Measurements from ENCODE around the gene PTK6.

The PTK6 gene

DNA sequence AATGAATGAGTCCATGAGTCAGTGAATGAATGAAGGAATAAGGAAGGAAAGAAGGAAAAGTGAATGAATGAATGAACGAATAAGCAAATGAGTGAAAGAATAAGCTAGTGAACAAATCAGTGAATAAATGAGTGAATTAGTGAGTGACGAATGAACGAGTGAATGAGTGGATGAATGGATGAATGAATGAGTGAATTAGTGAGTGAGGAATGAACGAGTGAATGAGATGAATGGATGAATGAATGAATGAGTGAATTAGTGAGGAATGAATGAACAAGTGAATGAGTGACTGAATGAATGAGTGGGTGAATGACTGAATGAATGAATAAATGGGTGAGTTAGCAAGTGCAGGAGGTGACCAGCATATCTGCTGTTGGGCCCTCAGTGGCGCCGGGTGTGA, 6.6 kb upstream of the PTK6 start:
- H3K27ac ChIP-seq: no peak overlapping the region
- TF ChIP-seq, protein P1, sequence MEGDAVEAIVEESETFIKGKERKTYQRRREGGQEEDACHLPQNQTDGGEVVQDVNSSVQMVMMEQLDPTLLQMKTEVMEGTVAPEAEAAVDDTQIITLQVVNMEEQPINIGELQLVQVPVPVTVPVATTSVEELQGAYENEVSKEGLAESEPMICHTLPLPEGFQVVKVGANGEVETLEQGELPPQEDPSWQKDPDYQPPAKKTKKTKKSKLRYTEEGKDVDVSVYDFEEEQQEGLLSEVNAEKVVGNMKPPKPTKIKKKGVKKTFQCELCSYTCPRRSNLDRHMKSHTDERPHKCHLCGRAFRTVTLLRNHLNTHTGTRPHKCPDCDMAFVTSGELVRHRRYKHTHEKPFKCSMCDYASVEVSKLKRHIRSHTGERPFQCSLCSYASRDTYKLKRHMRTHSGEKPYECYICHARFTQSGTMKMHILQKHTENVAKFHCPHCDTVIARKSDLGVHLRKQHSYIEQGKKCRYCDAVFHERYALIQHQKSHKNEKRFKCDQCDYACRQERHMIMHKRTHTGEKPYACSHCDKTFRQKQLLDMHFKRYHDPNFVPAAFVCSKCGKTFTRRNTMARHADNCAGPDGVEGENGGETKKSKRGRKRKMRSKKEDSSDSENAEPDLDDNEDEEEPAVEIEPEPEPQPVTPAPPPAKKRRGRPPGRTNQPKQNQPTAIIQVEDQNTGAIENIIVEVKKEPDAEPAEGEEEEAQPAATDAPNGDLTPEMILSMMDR (IDR thresholded peaks at IDR 0.05): no peak
- DNase-seq (ENCODE audit: low spot score): no peak
- no peak overlapping the region for H3K4me3 ChIP-seq

DNA sequence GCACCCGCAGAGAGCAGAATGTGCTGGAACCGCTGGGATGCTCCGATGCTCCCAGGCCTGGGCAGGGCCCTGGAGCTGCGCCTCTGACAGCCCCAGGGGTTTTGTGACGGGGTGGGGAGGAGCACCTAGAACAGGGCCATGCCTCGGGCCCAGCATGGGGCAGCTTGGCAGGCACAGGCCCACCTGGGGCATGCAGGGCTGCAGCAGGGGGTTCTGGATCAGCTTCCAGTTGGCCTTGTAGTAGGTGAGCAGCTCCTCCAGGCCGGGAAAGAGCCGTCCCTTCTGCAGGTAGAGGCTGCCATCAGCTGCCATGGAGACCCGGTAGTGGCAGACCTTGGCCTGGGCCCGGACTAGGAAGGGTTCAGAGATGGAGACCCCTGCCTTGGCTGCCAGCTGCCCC, 6.0 kb upstream of the PTK6 start:
- Histone ChIP-seq H3K4me3 (no peak overlapping the region), H3K27ac (no peak overlapping the region)
- DNase-seq (ENCODE audit: low spot score): no peak
- TF ChIP-seq, protein P1 (IDR thresholded peaks at IDR 0.05): no peak

DNA sequence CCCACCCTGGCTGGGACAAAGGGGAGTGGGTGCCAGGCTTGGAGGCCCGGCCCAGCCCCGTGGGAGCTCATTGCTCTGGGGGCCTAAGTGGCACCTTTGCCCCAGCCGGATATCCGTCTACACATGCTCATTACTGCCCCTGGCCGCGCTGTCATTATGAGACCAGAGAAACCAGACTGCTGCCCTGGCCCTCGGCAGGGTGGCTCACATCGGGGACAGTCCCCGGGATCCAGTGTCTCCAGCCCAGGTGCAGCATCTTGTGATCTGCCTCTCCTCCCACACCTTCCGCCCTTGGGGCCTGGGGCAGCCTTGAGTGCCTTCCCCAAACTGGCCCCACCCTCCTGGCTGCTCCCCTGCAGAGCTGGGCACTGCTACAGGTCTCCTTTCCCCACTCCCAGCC, 5.5 kb upstream of the PTK6 start:
- Histone ChIP-seq H3K27ac (no peak overlapping the region), H3K4me3 (no peak overlapping the region)
- DNase-seq (ENCODE audit: low spot score): no peak
- TF ChIP-seq, protein P1 (IDR thresholded peaks at IDR 0.05): no peak

DNA sequence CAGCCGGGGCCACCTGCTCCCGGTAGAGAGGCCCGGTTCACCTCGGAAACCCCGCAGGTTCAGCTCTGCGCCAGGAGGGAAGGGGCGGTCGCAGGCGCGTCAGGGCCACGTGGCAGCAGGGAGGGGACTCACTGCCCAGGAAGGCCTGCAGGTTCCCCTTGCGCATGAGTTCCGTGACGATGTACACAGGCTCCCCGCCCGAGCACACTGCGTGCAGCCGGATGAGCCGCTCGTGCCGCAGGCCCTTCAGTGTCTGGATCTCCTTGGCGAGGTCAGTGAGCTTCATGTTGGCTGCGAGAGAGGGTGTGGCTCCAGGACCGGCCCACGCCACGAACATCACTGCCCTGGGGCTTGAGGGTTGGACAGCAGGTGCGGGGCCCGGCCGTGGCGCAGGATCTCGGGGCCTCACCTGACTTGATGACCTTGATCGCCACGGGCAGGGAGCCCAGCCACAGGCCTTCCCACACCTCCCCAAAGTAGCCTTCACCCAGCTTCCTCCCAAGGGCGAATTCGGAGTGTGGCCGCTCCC, 4.9 kb upstream of the PTK6 start:
- Histone ChIP-seq H3K4me3 (no peak overlapping the region), H3K27ac (no peak overlapping the region)
- DNase-seq (ENCODE audit: low spot score): no peak
- TF ChIP-seq, protein P1 (IDR thresholded peaks at IDR 0.05): no peak

DNA sequence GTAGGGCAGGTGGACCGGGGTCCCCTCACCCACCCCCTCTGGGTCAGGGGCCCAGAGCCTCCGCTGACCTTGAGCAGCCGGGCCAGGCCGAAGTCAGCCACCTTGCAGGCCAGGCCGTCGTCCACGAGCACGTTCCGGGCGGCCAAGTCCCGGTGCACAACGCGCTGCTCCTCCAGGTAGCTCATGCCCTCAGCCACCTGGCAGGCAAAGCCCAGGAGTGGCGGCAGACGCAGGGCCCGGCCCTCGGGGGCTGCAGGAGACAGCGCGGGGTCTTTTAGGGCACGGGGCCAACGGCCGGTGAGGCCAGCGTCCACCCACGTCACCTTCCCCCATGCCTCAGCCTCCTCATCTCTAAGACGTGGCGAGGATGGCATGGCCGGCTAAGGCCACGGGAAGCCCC, 4.2 kb upstream of the PTK6 start:
- TF ChIP-seq, protein P1 (IDR thresholded peaks at IDR 0.05): no peak
- no peak overlapping the region for H3K4me3 ChIP-seq
- no peak overlapping the region for H3K27ac ChIP-seq

DNA sequence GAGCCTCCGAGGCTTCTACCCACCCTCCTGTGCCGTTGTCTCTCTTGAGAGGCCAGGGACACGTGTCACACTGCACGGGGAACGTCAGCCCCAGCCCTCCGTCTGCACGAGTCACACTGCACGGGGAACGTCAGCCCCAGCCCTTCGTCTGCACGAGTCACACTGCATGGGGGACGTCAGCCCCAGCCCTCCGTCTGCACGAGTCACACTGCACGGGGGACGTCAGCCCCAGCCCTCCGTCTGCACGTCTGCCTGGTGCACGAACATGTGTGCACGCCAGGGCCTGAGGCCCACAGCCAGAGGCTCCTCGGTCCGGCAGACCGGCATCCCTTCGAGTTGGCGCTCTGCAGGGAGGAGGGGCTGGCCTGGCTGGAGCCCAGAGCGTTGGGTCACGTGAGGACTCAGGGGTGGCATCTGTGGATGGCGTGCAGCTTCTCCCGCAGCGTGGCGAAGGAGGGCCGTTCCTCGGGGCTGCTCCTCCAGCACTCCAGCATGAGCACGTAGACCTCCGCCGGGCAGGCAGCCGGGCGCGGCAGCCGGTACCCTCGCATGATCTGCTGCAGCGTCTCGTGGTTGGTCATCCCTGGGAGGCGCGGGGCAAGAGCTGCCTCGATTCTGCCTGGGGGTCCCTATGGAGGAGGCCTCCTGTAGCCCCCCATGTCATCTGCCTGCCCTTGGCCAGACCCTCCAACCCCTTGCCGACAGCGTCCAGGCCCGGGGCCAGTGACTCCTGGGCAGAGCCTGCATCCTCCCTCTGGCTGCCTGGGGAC, 3.4 kb upstream of the PTK6 start:
- TF ChIP-seq, protein P1 (IDR thresholded peaks at IDR 0.05): no peak
- no peak overlapping the region for H3K4me3 ChIP-seq
- no peak for DNase-seq (ENCODE audit: low spot score)
- H3K27ac ChIP-seq: no peak overlapping the region

More for the DNA sequence above, 4.2 kb upstream of the PTK6 start:
- DNase-seq (ENCODE audit: low spot score): no peak
